Lower lobe of right lung (tissue), 2 donors: ENCODE measurements around the gene CDO1. TPM values are rescaled to one million over a fixed set of nuclear protein-coding genes. Genes with fewer than 3 reads are reported as not detected.
"Not testable (repeated sequence)": the region's sequence is repeated elsewhere in the genome, so short reads cannot be mapped to it uniquely, and the experiment has no call there.

Experiments
- ATAC-seq, 2 donors: fragments of 200-7000 bp; cut with Tn5 transposase; one replicate each; pipeline ENCODE4 v1.9.1; 2020 to 2022; ENCODE audit warnings: mild to moderate bottlenecking in 2 of 2, moderate library complexity in 2 of 2
- DNase-seq: peaks from one replicate; pipeline ENCODE4 v3.0.0-alpha.2; 2020
- H3K27ac ChIP-seq: fragments of 200-600 bp; one replicate; pipeline ENCODE4 v1.8.0; 2022
- H3K27me3 ChIP-seq: fragments of 200-600 bp; one replicate; pipeline ENCODE4 v1.8.0; 2022; ENCODE audit warnings: low read depth
- H3K36me3 ChIP-seq: fragments of 200-600 bp; one replicate; pipeline ENCODE4 v1.8.0; 2022; ENCODE audit warnings: mild to moderate bottlenecking
- H3K4me1 ChIP-seq: fragments of 200-600 bp; one replicate; pipeline ENCODE4 v1.8.0; 2022
- H3K4me3 ChIP-seq: fragments of 200-600 bp; one replicate; pipeline ENCODE4 v1.8.0; 2022; ENCODE audit warnings: mild to moderate bottlenecking
- H3K9me3 ChIP-seq: fragments of 200-600 bp; one replicate; pipeline ENCODE4 v1.8.0; 2022
- intact Hi-C: fragments of 100-400 bp; cut with DNase I; formaldehyde crosslinking; loops from one replicate; pipeline ENCODE4 v1.11.0; 2022
- total RNA-seq: library from RNA; stranded (reverse); fragmentation: NEBNext Ultra II Directional; extraction: Animal tissue kit (Norgen Biotek cat#: 25700); gene quantifications from one replicate; pipeline ENCODE4 v1.2.1, GENCODE V29; 2021
- TF ChIP-seq, protein P1 (sequence below): fragments of 200-600 bp; IDR thresholded peaks from one replicate; pipeline ENCODE4 v1.8.0; 2022; ENCODE audit warnings: antibody characterized with exemption, mild to moderate bottlenecking
- donor health status: DM: no; HTN: yes; CAD: no; lungs with severe emphysema.

Gene CDO1
- total RNA-seq, 1 donor from 2014 or later = 12.8 TPM

DNA sequence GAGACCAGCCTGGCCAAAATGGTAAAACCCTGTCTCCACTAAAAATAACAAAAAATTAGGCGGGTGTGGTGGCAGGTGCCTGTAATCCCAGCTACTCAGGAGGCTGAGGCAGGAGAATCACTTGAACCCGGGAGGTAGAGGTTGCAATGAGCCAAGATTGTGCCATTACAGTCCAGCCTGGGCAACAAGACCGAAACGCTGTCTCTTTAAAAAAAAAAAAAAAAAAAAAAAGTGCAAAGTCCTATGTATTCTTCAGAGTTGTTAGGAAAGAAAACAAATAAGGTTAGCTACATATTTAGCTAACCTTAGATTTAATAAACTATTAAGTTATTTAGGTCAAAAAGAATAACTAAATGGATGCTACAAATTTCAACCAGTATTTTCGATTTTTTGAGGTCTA is 13.5 kb upstream of the CDO1 start:
- ATAC-seq = no peak
- intact Hi-C loops = no loop called here
- H3K27ac ChIP-seq = no peak overlapping the region

GRCh38 chr5:115825948-115826347 is 9.5 kb upstream of the CDO1 start:
- intact Hi-C loops = no loop called here

More for the DNA sequence above, 13.5 kb upstream of the CDO1 start:
- H3K36me3 ChIP-seq = peaks cover 70% of the 10 kb centered on the region
- H3K4me1 ChIP-seq = no peaks in the 10 kb centered on the region
- H3K27me3 ChIP-seq = no peaks in the 10 kb centered on the region
- TF ChIP-seq, protein P1, sequence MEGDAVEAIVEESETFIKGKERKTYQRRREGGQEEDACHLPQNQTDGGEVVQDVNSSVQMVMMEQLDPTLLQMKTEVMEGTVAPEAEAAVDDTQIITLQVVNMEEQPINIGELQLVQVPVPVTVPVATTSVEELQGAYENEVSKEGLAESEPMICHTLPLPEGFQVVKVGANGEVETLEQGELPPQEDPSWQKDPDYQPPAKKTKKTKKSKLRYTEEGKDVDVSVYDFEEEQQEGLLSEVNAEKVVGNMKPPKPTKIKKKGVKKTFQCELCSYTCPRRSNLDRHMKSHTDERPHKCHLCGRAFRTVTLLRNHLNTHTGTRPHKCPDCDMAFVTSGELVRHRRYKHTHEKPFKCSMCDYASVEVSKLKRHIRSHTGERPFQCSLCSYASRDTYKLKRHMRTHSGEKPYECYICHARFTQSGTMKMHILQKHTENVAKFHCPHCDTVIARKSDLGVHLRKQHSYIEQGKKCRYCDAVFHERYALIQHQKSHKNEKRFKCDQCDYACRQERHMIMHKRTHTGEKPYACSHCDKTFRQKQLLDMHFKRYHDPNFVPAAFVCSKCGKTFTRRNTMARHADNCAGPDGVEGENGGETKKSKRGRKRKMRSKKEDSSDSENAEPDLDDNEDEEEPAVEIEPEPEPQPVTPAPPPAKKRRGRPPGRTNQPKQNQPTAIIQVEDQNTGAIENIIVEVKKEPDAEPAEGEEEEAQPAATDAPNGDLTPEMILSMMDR = no peak
- no peak overlapping the region for H3K4me3 ChIP-seq
- H3K9me3 ChIP-seq = no peaks in the 10 kb centered on the region
- no peak for DNase-seq

GRCh38 chr5:115824983-115825382 is 8.5 kb upstream of the CDO1 start:
- H3K4me1 ChIP-seq, H3K9me3 ChIP-seq, H3K27me3 ChIP-seq, DNase-seq, ATAC-seq, H3K27ac ChIP-seq, H3K4me3 ChIP-seq, intact Hi-C loops: not testable (repeated sequence)
- peaks cover 23% of the 10 kb centered on the region for H3K36me3 ChIP-seq

More at GRCh38 chr5:115825948-115826347, 9.5 kb upstream of the CDO1 start:
- DNase-seq (no peak), ATAC-seq (no peak)
- Histone ChIP-seq H3K4me1 (no peaks in the 10 kb centered on the region), H3K27me3 (no peaks in the 10 kb centered on the region), H3K36me3 (peaks cover 33% of the 10 kb centered on the region), H3K27ac (no peak overlapping the region), H3K4me3 (no peak overlapping the region), H3K9me3 (no peaks in the 10 kb centered on the region)
- TF ChIP-seq, protein P1 = no peak

GRCh38 chr5:115820846-115821245 is 4.4 kb upstream of the CDO1 start:
- H3K27ac ChIP-seq = no peak overlapping the region
- H3K4me3 ChIP-seq = no peak overlapping the region
- H3K4me1 ChIP-seq = peaks cover 12% of the 10 kb centered on the region
- H3K27me3 ChIP-seq = peaks cover 25% of the 10 kb centered on the region
- DNase-seq (no peak), ATAC-seq (no peak)
- no peaks in the 10 kb centered on the region for H3K36me3 ChIP-seq
- TF ChIP-seq, protein P1 = no peak
- H3K9me3 ChIP-seq = no peaks in the 10 kb centered on the region
- intact Hi-C loops = no loop called here

DNA sequence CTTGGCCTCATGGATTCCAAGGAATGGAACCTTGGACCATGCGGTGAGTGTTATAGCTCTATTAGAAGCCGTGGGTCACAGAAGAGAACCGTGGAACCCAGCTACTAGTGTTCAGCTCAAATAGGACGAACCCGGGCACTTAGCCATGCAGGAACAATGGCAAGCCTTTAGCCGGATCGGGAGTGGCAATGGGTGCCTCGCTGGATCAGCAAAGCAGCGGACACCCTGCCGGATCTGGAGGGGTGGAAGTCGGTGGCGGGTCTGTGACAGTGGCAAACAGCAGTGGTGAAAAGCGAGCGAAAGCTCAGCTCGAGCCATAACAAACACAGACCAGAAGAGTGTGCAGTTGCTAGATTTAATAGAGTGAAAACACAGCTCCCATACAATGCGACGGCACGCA is 2.4 kb upstream of the CDO1 start:
- Histone ChIP-seq H3K4me3 (no peak overlapping the region), H3K27me3 (peaks cover 43% of the 10 kb centered on the region), H3K36me3 (no peaks in the 10 kb centered on the region), H3K27ac (no peak overlapping the region), H3K4me1 (peaks cover 16% of the 10 kb centered on the region), H3K9me3 (no peaks in the 10 kb centered on the region)
- TF ChIP-seq, protein P1 = no peak
- no peak for DNase-seq
- ATAC-seq = no peak
- intact Hi-C loops = no loop called here

DNA sequence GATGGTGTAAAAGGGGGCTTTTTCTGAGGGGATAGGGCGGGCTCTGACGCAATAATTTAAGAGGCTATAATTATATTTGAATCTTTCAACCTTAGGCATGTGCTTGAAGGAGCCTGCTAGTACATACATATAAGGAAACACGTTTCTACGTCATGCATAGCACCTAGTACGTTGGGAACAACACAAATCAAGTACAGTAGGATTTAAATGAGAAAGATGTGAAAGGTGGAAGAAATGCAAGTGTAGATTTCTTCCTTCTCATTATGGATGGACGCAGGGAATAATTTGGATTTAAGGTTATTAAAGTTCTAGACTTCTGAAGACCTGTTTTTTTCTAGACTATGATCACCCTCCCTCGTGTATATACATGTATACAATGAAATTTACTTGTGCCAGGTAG is 927 bp upstream of the CDO1 start:
- Histone ChIP-seq H3K4me3 (no peak overlapping the region), H3K27me3 (peaks cover 57% of the 10 kb centered on the region), H3K9me3 (no peaks in the 10 kb centered on the region), H3K4me1 (peaks cover 16% of the 10 kb centered on the region), H3K36me3 (no peaks in the 10 kb centered on the region), H3K27ac (no peak overlapping the region)
- intact Hi-C loops = no loop called here
- DNase-seq = no peak
- ATAC-seq = no peak
- TF ChIP-seq, protein P1 = no peak
